GM23338 (cell line): ENCODE measurements around the gene RBBP4. TPM values are rescaled to one million over a fixed set of nuclear protein-coding genes. Genes with fewer than 3 reads are reported as not detected.

Experiments
- ATAC-seq: fragments of 200-7000 bp; cut with Tn5 transposase; 3 replicates; pipeline ENCODE4 v1.9.1; 2020
- DNase-seq: peaks from one replicate; pipeline ENCODE4 v3.0.0-alpha.2; 2015; ENCODE audit warnings: low spot score
- H2AFZ ChIP-seq: fragments of 200-600 bp; sonication (generic); 2 replicates; pipeline ENCODE4 v1.8.0; 2016; ENCODE audit warnings: antibody characterized with exemption, mild to moderate bottlenecking, moderate library complexity
- H3F3A ChIP-seq: fragments of 200-600 bp; sonication (generic); replicated peaks from 2 replicates; pipeline ENCODE4 v1.8.0; 2017; ENCODE audit warnings: antibody characterized with exemption, mixed run types, low read depth
- H3K27ac ChIP-seq: fragments of 200-600 bp; sonication (generic); 2 replicates; pipeline ENCODE4 v1.6.1; 2016; ENCODE audit warnings: low read depth
- H3K27me3 ChIP-seq: fragments of 200-600 bp; sonication (generic); 2 replicates; pipeline ENCODE4 v1.8.0; 2016; ENCODE audit warnings: mild to moderate bottlenecking, mixed run types, moderate library complexity; ENCODE audit not compliant: insufficient read depth
- H3K36me3 ChIP-seq: fragments of 200-600 bp; sonication (generic); 2 replicates; pipeline ENCODE4 v1.8.0; 2016; ENCODE audit warnings: mild to moderate bottlenecking; ENCODE audit not compliant: insufficient read depth
- H3K4me1 ChIP-seq: fragments of 200-600 bp; sonication (generic); 2 replicates; pipeline ENCODE4 v1.8.0; 2016; ENCODE audit warnings: mild to moderate bottlenecking, moderate library complexity; ENCODE audit not compliant: insufficient read depth
- H3K4me2 ChIP-seq: fragments of 200-600 bp; sonication (generic); 2 replicates; pipeline ENCODE4 v1.7.1; 2017; ENCODE audit warnings: mixed run types
- H3K4me3 ChIP-seq: fragments of 200-600 bp; sonication (generic); 2 replicates; pipeline ENCODE4 v1.6.1; 2016; ENCODE audit warnings: mixed run types
- H3K79me2 ChIP-seq: fragments of 200-600 bp; sonication (generic); replicated peaks from 2 replicates; pipeline ENCODE4 v1.8.0; 2017; ENCODE audit warnings: mild to moderate bottlenecking; ENCODE audit not compliant: insufficient read depth
- H3K9me2 ChIP-seq: fragments of 200-600 bp; sonication (generic); 2 replicates; pipeline ENCODE4 v1.8.0; 2017; ENCODE audit not compliant: insufficient read depth
- H4K20me1 ChIP-seq: fragments of 200-600 bp; sonication (generic); replicated peaks from 2 replicates; pipeline ENCODE4 v1.8.0; 2017; ENCODE audit warnings: mild to moderate bottlenecking; ENCODE audit not compliant: insufficient read depth
- H3K27ac Mint-ChIP-seq: 2 replicates; pipeline ENCODE4 v1.8.0; 2020; ENCODE audit warnings: inconsistent platforms, mild to moderate bottlenecking, moderate library complexity, mixed read lengths
- H3K27me3 Mint-ChIP-seq: 3 replicates; pipeline ENCODE4 v1.8.0; 2022; ENCODE audit warnings: low read depth, mild to moderate bottlenecking, moderate library complexity, mixed read lengths, inconsistent platforms; ENCODE audit not compliant: insufficient read depth, poor library complexity
- H3K36me3 Mint-ChIP-seq: 3 replicates; pipeline ENCODE4 v1.8.0; 2021; ENCODE audit warnings: low read depth, mild to moderate bottlenecking, inconsistent platforms, moderate library complexity, mixed read lengths
- H3K4me1 Mint-ChIP-seq: 3 replicates; pipeline ENCODE4 v1.8.0; 2020; ENCODE audit warnings: mild to moderate bottlenecking, inconsistent platforms, mixed read lengths
- H3K4me3 Mint-ChIP-seq: 3 replicates; pipeline ENCODE4 v1.8.0; 2021; ENCODE audit warnings: moderate library complexity, mild to moderate bottlenecking, inconsistent platforms, mixed read lengths
- H3K9me3 Mint-ChIP-seq: 3 replicates; pipeline ENCODE4 v1.8.0; 2020; ENCODE audit warnings: moderate library complexity, mild to moderate bottlenecking, inconsistent platforms, mixed read lengths
- CTCF ChIP-seq, 2 experiments: fragments of 200-600 bp in 1 of 2; sonication (generic) in 1 of 2; conservative IDR thresholded peaks; 2 replicates each; pipeline versions ENCODE4 v1.5.1 to v1.6.1; 2016 to 2017; ENCODE audit warnings: antibody characterized with exemption in 2 of 2, low read depth in 2 of 2, mild to moderate bottlenecking in 2 of 2, moderate library complexity in 1 of 2
- ETS1 ChIP-seq: IDR thresholded peaks from 2 replicates; pipeline ENCODE4 v1.6.1; 2016; ENCODE audit warnings: antibody characterized with exemption
- EZH2phosphoT487 ChIP-seq: fragments of 200-600 bp; sonication (generic); IDR thresholded peaks from one replicate; pipeline ENCODE4 v1.8.1; 2018; ENCODE audit warnings: antibody characterized with exemption; ENCODE audit not compliant: unreplicated experiment
- POLR2AphosphoS5 ChIP-seq: IDR thresholded peaks from 2 replicates; pipeline ENCODE4 v1.6.1; 2016; ENCODE audit warnings: antibody characterized with exemption, low read depth
- REST ChIP-seq: IDR thresholded peaks from one replicate; pipeline ENCODE4 v1.6.1; 2018; ENCODE audit warnings: antibody characterized with exemption; ENCODE audit not compliant: unreplicated experiment
- STAT1 ChIP-seq: IDR thresholded peaks from one replicate; pipeline ENCODE4 v1.6.1; 2016; ENCODE audit warnings: antibody characterized with exemption; ENCODE audit not compliant: unreplicated experiment
- ZNF114 ChIP-seq: fragments of 250-450 bp; sonication (Bioruptor Pico); IDR thresholded peaks from 2 replicates; pipeline ENCODE4 v1.5.0; 2020; ENCODE audit warnings: mild to moderate bottlenecking, moderate library complexity
- ZNF331 ChIP-seq: fragments of 250-450 bp; sonication (Bioruptor Pico); IDR thresholded peaks from 2 replicates; pipeline ENCODE4 v1.5.0; 2020; ENCODE audit warnings: low read depth, mild to moderate bottlenecking, moderate library complexity
- ZNF462 ChIP-seq: fragments of 250-450 bp; sonication (Bioruptor Pico); IDR thresholded peaks from 2 replicates; pipeline ENCODE4 v1.5.0; 2020; ENCODE audit warnings: mild to moderate bottlenecking, moderate library complexity
- polyA plus RNA-seq: library from polyadenylated mRNA; unstranded; fragments of >200 nt; fragmentation: Nextera tagmentation; extraction: Ambion mirVana; gene quantifications from 2 replicates; pipeline ENCODE4 v1.2.1, GENCODE V29; 2016
- total RNA-seq: library from RNA; depleted of rRNA; stranded (reverse); fragments of >200 nt; shearing (Covaris generic); gene quantifications from 2 replicates; pipeline ENCODE4 v1.2.3, GENCODE V29; 2014

The RBBP4 gene
- total and polyA plus RNA-seq, 2 experiments from 2014 or later, result 262 to 312 TPM

GRCh38 chr1:32728413-32729077, 77.5 kb downstream of the RBBP4 start (continued):
- TF ChIP-seq ZNF462 (no peak), STAT1 (no peak), ZNF114 (CRISPR knock-in tag) (no peak), CTCF (conservative IDR thresholded peaks at IDR 0.05; ENCODE audit: low read depth in 2 of 2) (no peak), POLR2AphosphoS5 (no peak)

- Mint-ChIP-seq H3K4me1 (peaks cover 21% of the 10 kb centered on the region), H3K36me3 (no peaks in the 10 kb centered on the region), H3K27ac (no peak overlapping the region), H3K4me3 (no peak overlapping the region), H3K9me3 (no peaks in the 10 kb centered on the region), H3K27me3 (peaks cover 18% of the 10 kb centered on the region)
- H3K4me3 ChIP-seq, result no peak overlapping the region
- DNase-seq (peak; percentile 13), ATAC-seq (peak; percentile 17)
- H3K4me1 ChIP-seq, result peaks cover 11% of the 10 kb centered on the region; the same call in 1 of the 2 replicates
- H3F3A ChIP-seq, result 0 out of 2 replicates have a peak, but pooled peaks cover 9% of the 10 kb centered on the region
- H2AFZ ChIP-seq, result no peak overlapping the region
- H3K4me2 ChIP-seq, result no peak overlapping the region
- H3K36me3 ChIP-seq, result no peaks in the 10 kb centered on the region
- no peaks in the 10 kb centered on the region for H3K79me2 ChIP-seq
- H3K27me3 ChIP-seq, result no peaks in the 10 kb centered on the region
- no peaks in the 10 kb centered on the region for H4K20me1 ChIP-seq
- H3K27ac ChIP-seq, result no peak overlapping the region
- no peaks in the 10 kb centered on the region; the same call in 1 of the 2 replicates for H3K9me2 ChIP-seq
- TF ChIP-seq REST (no peak), EZH2phosphoT487 (no peak), ETS1 (no peak), ZNF331 (CRISPR knock-in tag) (no peak)
Measured at GRCh38 chr1:32729254-32730046, 78.4 kb downstream of the RBBP4 start.
